MCF 10A (cell line): ENCODE results near the gene GAREM2. TPM values are rescaled to one million over a fixed set of nuclear protein-coding genes. Genes with fewer than 3 reads are reported as not detected.

Source experiments
- BruUV-seq: library from RNA; stranded (reverse); fragments of 400-500 nt; replicated peaks from 2 replicates; lab custom pipeline; 2021; lab: Mats Ljungman, UMichigan
- CTCF ChIA-PET: fragments of 300-600 bp; sonication (Branson Sonifier 250); formaldehyde crosslinking; extraction: SDS; loops from one replicate; lab custom pipeline; 2021; ENCODE audit warnings: antibody characterized with exemption, inconsistent platforms; lab: Yijun Ruan, JAX
- POLR2A ChIA-PET: fragments of 300-600, 350-650 bp; sonication (Branson Sonifier 250); formaldehyde crosslinking; extraction: SDS; loops from one replicate; lab custom pipeline; 2020; ENCODE audit warnings: antibody characterized with exemption, inconsistent platforms; lab: Yijun Ruan, JAX
- DNase-seq: peaks from one replicate; pipeline ENCODE4 v3.0.0-alpha.2; 2018; ENCODE audit not compliant: unreplicated experiment
- H3K27ac Mint-ChIP-seq: one replicate; pipeline ENCODE4 v1.8.0; 2022; ENCODE audit warnings: mild to moderate bottlenecking, low read depth, mixed read lengths; ENCODE audit not compliant: unreplicated experiment
- H3K27me3 Mint-ChIP-seq: one replicate; pipeline ENCODE4 v1.8.0; 2022; ENCODE audit warnings: mixed read lengths; ENCODE audit not compliant: insufficient read depth, unreplicated experiment
- H3K36me3 Mint-ChIP-seq: one replicate; pipeline ENCODE4 v1.8.0; 2022; ENCODE audit warnings: mild to moderate bottlenecking, moderate library complexity, mixed read lengths; ENCODE audit not compliant: insufficient read depth, unreplicated experiment
- H3K4me1 Mint-ChIP-seq: one replicate; pipeline ENCODE4 v1.8.0; 2022; ENCODE audit warnings: mixed read lengths; ENCODE audit not compliant: insufficient read depth, unreplicated experiment
- H3K4me3 Mint-ChIP-seq: one replicate; pipeline ENCODE4 v1.8.0; 2022; ENCODE audit warnings: mild to moderate bottlenecking, moderate library complexity, mixed read lengths; ENCODE audit not compliant: unreplicated experiment
- H3K9me3 Mint-ChIP-seq: one replicate; pipeline ENCODE4 v1.8.0; 2022; ENCODE audit warnings: mixed read lengths; ENCODE audit not compliant: unreplicated experiment
- intact Hi-C: fragments of 100-400 bp; cut with micrococcal nuclease; formaldehyde crosslinking; loops from 2 replicates; pipeline ENCODE4 v1.14.1; 2022
- total RNA-seq: library from RNA; stranded (reverse); gene quantifications from 2 replicates; pipeline ENCODE4 v1.2.3, GENCODE V29; 2022
- TF ChIP-seq, protein P1 (sequence below): fragments of 200-600 bp; IDR thresholded peaks from one replicate; pipeline ENCODE4 v1.8.0; 2022; ENCODE audit warnings: antibody characterized with exemption, mild to moderate bottlenecking; ENCODE audit not compliant: unreplicated experiment

The GAREM2 gene
- total RNA-seq, 1 experiment from 2014 or later, result 0.23 TPM

DNA sequence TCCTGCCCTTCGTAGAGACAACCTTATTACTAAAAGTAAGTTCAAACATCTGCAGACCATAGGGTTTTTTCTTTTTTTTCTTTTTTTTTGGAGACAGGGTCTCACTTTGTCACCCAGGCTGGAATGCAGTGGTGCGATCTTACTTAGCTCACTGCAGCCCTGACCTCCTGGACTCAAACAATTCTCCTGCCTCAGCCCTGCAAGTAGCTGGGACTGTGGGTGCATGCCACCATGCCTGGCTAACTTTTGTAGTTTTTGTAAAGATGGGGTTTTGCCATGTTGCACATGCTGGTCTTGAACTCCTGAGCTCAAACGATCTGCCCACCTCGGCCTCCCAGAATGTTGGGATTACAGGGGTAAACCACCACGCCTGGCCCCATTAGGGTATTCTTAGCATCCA is 39.1 kb downstream of the GAREM2 start:
- TF ChIP-seq, protein P1, sequence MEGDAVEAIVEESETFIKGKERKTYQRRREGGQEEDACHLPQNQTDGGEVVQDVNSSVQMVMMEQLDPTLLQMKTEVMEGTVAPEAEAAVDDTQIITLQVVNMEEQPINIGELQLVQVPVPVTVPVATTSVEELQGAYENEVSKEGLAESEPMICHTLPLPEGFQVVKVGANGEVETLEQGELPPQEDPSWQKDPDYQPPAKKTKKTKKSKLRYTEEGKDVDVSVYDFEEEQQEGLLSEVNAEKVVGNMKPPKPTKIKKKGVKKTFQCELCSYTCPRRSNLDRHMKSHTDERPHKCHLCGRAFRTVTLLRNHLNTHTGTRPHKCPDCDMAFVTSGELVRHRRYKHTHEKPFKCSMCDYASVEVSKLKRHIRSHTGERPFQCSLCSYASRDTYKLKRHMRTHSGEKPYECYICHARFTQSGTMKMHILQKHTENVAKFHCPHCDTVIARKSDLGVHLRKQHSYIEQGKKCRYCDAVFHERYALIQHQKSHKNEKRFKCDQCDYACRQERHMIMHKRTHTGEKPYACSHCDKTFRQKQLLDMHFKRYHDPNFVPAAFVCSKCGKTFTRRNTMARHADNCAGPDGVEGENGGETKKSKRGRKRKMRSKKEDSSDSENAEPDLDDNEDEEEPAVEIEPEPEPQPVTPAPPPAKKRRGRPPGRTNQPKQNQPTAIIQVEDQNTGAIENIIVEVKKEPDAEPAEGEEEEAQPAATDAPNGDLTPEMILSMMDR, result no peak
- intact Hi-C loops, result no loop called here
- BruUV-seq, result no TSS peak
- Mint-ChIP-seq H3K9me3 (no peaks in the 10 kb centered on the region), H3K36me3 (peaks cover 86% of the 10 kb centered on the region), H3K27me3 (no peaks in the 10 kb centered on the region), H3K4me1 (no peaks in the 10 kb centered on the region), H3K4me3 (no peak overlapping the region), H3K27ac (no peak overlapping the region)
- ChIA-PET POLR2A (interaction anchor here (1.2 kb wide), 1 partner anchor 32 kb away, joined by 3 read pairs; the partner anchor contains the start of gene HADHA), CTCF (interaction anchor here (0.6 to 0.7 kb wide), 3 partner anchors 24 to 457 kb away, joined by 3 to 6 read pairs (median 3); no protein-coding TSS in a partner anchor)
- DNase-seq, result no peak

DNA sequence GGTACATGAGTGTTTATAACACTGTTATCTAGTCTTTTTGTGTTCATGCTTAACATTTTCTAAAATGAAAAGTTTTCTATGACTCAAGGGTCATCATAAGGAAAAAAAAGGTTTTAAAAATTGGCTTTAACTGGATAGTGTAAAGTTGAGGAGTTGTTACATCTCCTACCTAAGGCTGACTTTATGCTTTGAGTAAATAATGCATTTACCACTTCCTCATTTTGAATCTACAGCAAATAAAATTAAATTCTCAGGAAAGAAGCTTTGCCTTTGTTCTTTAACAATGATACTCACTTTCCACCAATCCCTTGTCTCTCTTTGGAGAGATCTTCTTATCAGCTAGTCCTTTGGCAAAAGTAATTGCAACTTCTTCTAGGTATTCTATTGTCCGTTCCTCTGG is 41.9 kb downstream of the GAREM2 start:
- Mint-ChIP-seq H3K9me3 (no peaks in the 10 kb centered on the region), H3K27ac (no peak overlapping the region), H3K4me3 (no peak overlapping the region), H3K4me1 (no peaks in the 10 kb centered on the region), H3K36me3 (peaks cover 86% of the 10 kb centered on the region), H3K27me3 (no peaks in the 10 kb centered on the region)
- no peak for DNase-seq
- TF ChIP-seq, protein P1, result no peak
- ChIA-PET POLR2A (interaction anchor here (0.5 to 1.6 kb wide), 5 partner anchors 9 to 143 kb away, joined by 3 to 5 read pairs (median 3); no protein-coding TSS in a partner anchor), CTCF (interaction anchor here (2.5 kb wide), 1 partner anchor 14 kb away, joined by 7 read pairs; no protein-coding TSS in a partner anchor)
- BruUV-seq, result no TSS peak
- intact Hi-C loops, result no loop called here

DNA sequence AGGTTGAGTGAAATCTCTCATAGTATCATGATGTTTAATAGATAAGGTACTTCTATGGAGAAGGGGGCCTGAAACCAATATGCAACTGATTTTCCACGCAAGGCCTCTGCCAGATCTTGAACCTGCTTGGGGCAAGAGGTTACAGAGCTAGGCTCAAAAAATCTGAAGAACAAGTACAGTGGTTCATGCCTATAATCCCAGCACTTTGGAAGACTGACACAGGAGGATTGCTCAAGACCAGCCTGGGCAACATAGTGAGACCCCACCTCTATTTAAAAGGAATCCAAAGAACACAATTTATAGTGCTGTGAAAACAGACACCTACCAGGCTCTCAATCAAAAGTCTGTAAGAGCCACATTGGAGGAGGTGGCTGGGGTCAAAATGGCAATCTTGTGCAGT is 42.9 kb downstream of the GAREM2 start:
- Mint-ChIP-seq H3K9me3 (no peaks in the 10 kb centered on the region), H3K27me3 (no peaks in the 10 kb centered on the region), H3K27ac (no peak overlapping the region), H3K36me3 (peaks cover 76% of the 10 kb centered on the region), H3K4me3 (no peak overlapping the region), H3K4me1 (no peaks in the 10 kb centered on the region)
- TF ChIP-seq, protein P1, result no peak
- ChIA-PET CTCF (interaction anchor here (2.5 kb wide), 1 partner anchor 13 kb away, joined by 7 read pairs; no protein-coding TSS in a partner anchor), POLR2A (interaction anchor here (0.6 to 1.6 kb wide), 2 partner anchors 10 to 111 kb away, joined by 3 read pairs; no protein-coding TSS in a partner anchor)
- no peak for DNase-seq
- intact Hi-C loops, result no loop called here
- BruUV-seq, result no TSS peak

DNA sequence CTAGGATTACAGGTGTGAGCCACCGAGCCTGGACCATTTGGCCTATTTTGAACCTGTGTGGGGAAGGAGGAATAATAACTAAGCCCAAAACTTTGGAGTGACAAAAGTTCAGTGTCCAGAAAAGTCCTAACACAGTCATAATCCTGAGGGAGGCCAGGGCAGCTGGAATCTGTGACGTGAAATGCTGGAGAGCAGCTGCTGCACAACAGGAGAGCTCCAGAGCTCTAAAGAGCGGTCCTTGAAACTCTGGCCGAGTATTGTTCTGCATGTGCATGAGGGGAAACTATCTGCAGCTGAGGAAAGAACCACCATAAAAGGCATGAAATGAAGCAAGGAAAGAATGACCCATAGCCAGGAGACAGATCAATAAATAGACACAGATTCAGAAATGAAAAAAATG is 43.7 kb downstream of the GAREM2 start:
- TF ChIP-seq, protein P1, result no peak
- intact Hi-C loops, result no loop called here
- ChIA-PET CTCF (interaction anchor here (2.5 kb wide), 1 partner anchor 12 kb away, joined by 7 read pairs; no protein-coding TSS in a partner anchor), POLR2A (interaction anchor here (1.1 to 1.4 kb wide), 2 partner anchors 13 to 27 kb away, joined by 5 to 6 read pairs; partner anchors contain the start of gene HADHA)
- no peak overlapping the region for H3K4me3 Mint-ChIP-seq
- no peaks in the 10 kb centered on the region for H3K27me3 Mint-ChIP-seq
- H3K36me3 Mint-ChIP-seq, result peaks cover 76% of the 10 kb centered on the region
- BruUV-seq, result no TSS peak
- no peak overlapping the region for H3K27ac Mint-ChIP-seq
- DNase-seq, result no peak
- H3K9me3 Mint-ChIP-seq, result no peaks in the 10 kb centered on the region
- H3K4me1 Mint-ChIP-seq, result no peaks in the 10 kb centered on the region
